IPS-15b (cell line): Measurements from ENCODE around the gene FASTKD1.
A peak's percentile ranks its signal among the peaks of the same experiment; 100 is the strongest.

Experiments
- H3K27me3 ChIP-seq: one replicate; pipeline ENCODE4 v1.6.1; 2013; ENCODE audit warnings: low read length; ENCODE audit not compliant: control insufficient read depth, insufficient read depth
- H3K36me3 ChIP-seq: one replicate; pipeline ENCODE4 v1.6.1; 2013; ENCODE audit warnings: low read length; ENCODE audit not compliant: control insufficient read depth, insufficient read depth
- H3K4me1 ChIP-seq: one replicate; pipeline ENCODE4 v1.6.1; 2013; ENCODE audit warnings: mild to moderate bottlenecking, low read length; ENCODE audit not compliant: control insufficient read depth, insufficient read depth
- H3K4me3 ChIP-seq: one replicate; pipeline ENCODE4 v1.5.1; 2013; ENCODE audit warnings: low read depth, low read length
- H3K9ac ChIP-seq: one replicate; pipeline ENCODE4 v1.6.1; 2013; ENCODE audit warnings: low read depth, mild to moderate bottlenecking, low read length
- H3K9me3 ChIP-seq: one replicate; pipeline ENCODE4 v1.6.1; 2013; ENCODE audit warnings: mild to moderate bottlenecking, low read length; ENCODE audit not compliant: control insufficient read depth, insufficient read depth

FASTKD1 gene

GRCh38 chr2:169493360-169493759 lies 80.3 kb downstream of the FASTKD1 start:
- Histone ChIP-seq H3K9me3 (no peaks in the 10 kb centered on the region), H3K9ac (no peak overlapping the region), H3K4me3 (no peak overlapping the region), H3K4me1 (no peaks in the 10 kb centered on the region), H3K27me3 (no peaks in the 10 kb centered on the region), H3K36me3 (no peaks in the 10 kb centered on the region)

GRCh38 chr2:169491378-169491777 lies 82.3 kb downstream of the FASTKD1 start:
- Histone ChIP-seq H3K4me3 (no peak overlapping the region), H3K9ac (no peak overlapping the region), H3K36me3 (no peaks in the 10 kb centered on the region), H3K4me1 (no peaks in the 10 kb centered on the region), H3K9me3 (no peaks in the 10 kb centered on the region), H3K27me3 (no peaks in the 10 kb centered on the region)

GRCh38 chr2:169490834-169491233 lies 82.8 kb downstream of the FASTKD1 start:
- H3K9me3 ChIP-seq, result no peaks in the 10 kb centered on the region
- H3K4me1 ChIP-seq, result no peaks in the 10 kb centered on the region
- no peak overlapping the region for H3K9ac ChIP-seq
- H3K36me3 ChIP-seq, result no peaks in the 10 kb centered on the region
- no peaks in the 10 kb centered on the region for H3K27me3 ChIP-seq
- no peak overlapping the region for H3K4me3 ChIP-seq

- no peaks in the 10 kb centered on the region for H3K9me3 ChIP-seq
These were observed 87.2 kb downstream of the FASTKD1 start for GRCh38 chr2:169486487-169486886.

GRCh38 chr2:169485650-169486138 lies 88.0 kb downstream of the FASTKD1 start:
- Histone ChIP-seq H3K27me3 (peaks cover 16% of the 10 kb centered on the region), H3K36me3 (no peaks in the 10 kb centered on the region), H3K4me3 (no peak overlapping the region), H3K4me1 (no peaks in the 10 kb centered on the region), H3K9ac (no peak overlapping the region), H3K9me3 (no peaks in the 10 kb centered on the region)

More at GRCh38 chr2:169486487-169486886, 87.2 kb downstream of the FASTKD1 start:
- H3K4me1 ChIP-seq, result no peaks in the 10 kb centered on the region
- peaks cover 9% of the 10 kb centered on the region for H3K27me3 ChIP-seq
- no peaks in the 10 kb centered on the region for H3K36me3 ChIP-seq
- no peak overlapping the region for H3K4me3 ChIP-seq
- no peak overlapping the region for H3K9ac ChIP-seq

- peak overlapping the region; percentile 84 for H3K4me3 ChIP-seq
- peaks cover 40% of the 10 kb centered on the region for H3K27me3 ChIP-seq
- H3K9me3 ChIP-seq, result no peaks in the 10 kb centered on the region
- no peaks in the 10 kb centered on the region for H3K4me1 ChIP-seq
- no peaks in the 10 kb centered on the region for H3K36me3 ChIP-seq
- no peak overlapping the region for H3K9ac ChIP-seq
These were observed 93.6 kb downstream of the FASTKD1 start for GRCh38 chr2:169480079-169480465.
